ENCODE results near the gene NME2. TPM values are rescaled to one million over a fixed set of nuclear protein-coding genes. Genes with fewer than 3 reads are reported as not detected.

The NME2 gene
- total and polyA plus RNA-seq, 2 of the 8 experiments (the other 6 are each of a cell fraction or from before 2014, with no cell fraction given) = 827 to 929 TPM

GRCh38 chr17:51132964-51133319 lies 33.3 kb upstream of the NME2 start:
- POLR2A ChIA-PET (ENCODE audit: partially characterized antibody) = interaction anchor here (1.2 to 3.5 kb wide), 2 partner anchors 9 to 13 kb away, joined by 3 to 10 read pairs; partner anchors contain the start of gene SPAG9
- CTCF ChIA-PET (ENCODE audit: partially characterized antibody) = interaction anchor here (1.8 kb wide), 1 partner anchor 20 kb away, joined by 6 read pairs; the partner anchor contains the start of gene NME1
- H3K79me2 ChIP-seq (ENCODE audit: control insufficient read depth in 1 of 2, insufficient read depth in 2 of 2, low read length in 2 of 2) = no peaks in the 10 kb centered on the region
- no peaks in the 10 kb centered on the region for H4K20me1 ChIP-seq (replicated peaks in 1 of 2; ENCODE audit: control insufficient read depth in 1 of 2, insufficient read depth in 2 of 2, low read length in 2 of 2)
- no peak overlapping the region for H3K18ac ChIP-seq (ENCODE audit: extremely low read depth, low read length)
- H3K9me3 ChIP-seq (ENCODE audit: insufficient read depth in 2 of 2, low read depth in 1 of 2, low read length in 1 of 2) = no peaks in the 10 kb centered on the region
- H2BK20ac ChIP-seq (ENCODE audit: low read length) = no peak overlapping the region
- H3K27me3 ChIP-seq (replicated peaks in 1 of 4; ENCODE audit: control insufficient read depth in 3 of 4, extremely low read depth in 1 of 4, insufficient read depth in 3 of 4, low read length in 3 of 4) = no peaks in the 10 kb centered on the region
- no peak overlapping the region for H4K5ac ChIP-seq (ENCODE audit: insufficient read length, low read depth, low read length)
- H3K56ac ChIP-seq (replicated peaks; ENCODE audit: insufficient read length, low read depth, low read length) = no peak overlapping the region
- H2BK15ac ChIP-seq (ENCODE audit: low read length) = no peak overlapping the region
- no peak overlapping the region for H2BK12ac ChIP-seq (ENCODE audit: low read depth, low read length)
- H3K4me2 ChIP-seq (ENCODE audit: insufficient read depth in 1 of 2, low read depth in 2 of 2, low read length in 2 of 2) = no peak overlapping the region
- H3K4me3 ChIP-seq (ENCODE audit: extremely low read depth in 1 of 4, insufficient read depth in 2 of 4, low read depth in 3 of 4, low read length in 4 of 4) = no peak overlapping the region
- H2BK5ac ChIP-seq (ENCODE audit: low read depth, low read length) = no peak overlapping the region
- FAIRE-seq (no peak), DNase-seq (ENCODE audit: low read depth in 1 of 2, low spot score in 2 of 2) (no peak)
- H3K36me3 ChIP-seq (ENCODE audit: control insufficient read depth in 2 of 4, insufficient read depth in 4 of 4, low read length in 3 of 4) = no peaks in the 10 kb centered on the region
- H3K23me2 ChIP-seq (ENCODE audit: low read depth, low read length) = no peaks in the 10 kb centered on the region
- no peak overlapping the region for H4K91ac ChIP-seq (replicated peaks; ENCODE audit: insufficient read length, low read length)
- H3K4ac ChIP-seq (replicated peaks; ENCODE audit: insufficient read length, low read depth, low read length) = no peak overlapping the region
- H3K9ac ChIP-seq (replicated peaks in 1 of 4; ENCODE audit: extremely low read depth in 1 of 4, low read depth in 3 of 4, low read length in 3 of 4) = no peak overlapping the region
- no peak overlapping the region for H2AK5ac ChIP-seq (ENCODE audit: low read depth, low read length)
- no peak overlapping the region for H3K14ac ChIP-seq (ENCODE audit: insufficient read length)
- H3K79me1 ChIP-seq (ENCODE audit: low read depth, low read length) = no peaks in the 10 kb centered on the region
- H4K8ac ChIP-seq (ENCODE audit: extremely low read depth, insufficient read depth, low read length) = no peak overlapping the region
- no peaks in the 10 kb centered on the region for H3K4me1 ChIP-seq (replicated peaks in 1 of 4; ENCODE audit: control insufficient read depth in 3 of 4, insufficient read depth in 4 of 4, low read length in 3 of 4)
- no peak overlapping the region for H3K23ac ChIP-seq (ENCODE audit: insufficient read length)
- no peak overlapping the region for H3K27ac ChIP-seq (ENCODE audit: low read depth, low read length)
- no peak overlapping the region for H2AFZ ChIP-seq (ENCODE audit: low read length)
- no peak overlapping the region for H2BK120ac ChIP-seq (replicated peaks; ENCODE audit: low read depth, low read length)
- TF ChIP-seq BCL11A (IDR thresholded peaks at IDR 0.05; ENCODE audit: low read depth in 2 of 2, low read length in 2 of 2) = no peak
- no peak for TF ChIP-seq KDM1A (IDR thresholded peaks at IDR 0.05; ENCODE audit: borderline replicate concordance, low read length)
- TF ChIP-seq MAX (IDR thresholded peaks at IDR 0.05) = no peak
- no peak for TF ChIP-seq ASH2L (IDR thresholded peaks at IDR 0.05; ENCODE audit: low read length)
- no peak for TF ChIP-seq RFX5 (IDR thresholded peaks at IDR 0.05; ENCODE audit: borderline replicate concordance, low read depth, low read length)
- no peak for TF ChIP-seq TAF7 (optimal IDR thresholded peaks at IDR 0.05; ENCODE audit: borderline replicate concordance, low read depth, low read length)
- TF ChIP-seq ZNF274 (IDR thresholded peaks at IDR 0.05; ENCODE audit: borderline replicate concordance, extremely low read depth, low read length) = no peak
- TF ChIP-seq RNF2 (IDR thresholded peaks at IDR 0.05; ENCODE audit: borderline replicate concordance, low read depth, low read length, missing control alignments, poor library complexity, severe bottlenecking) = no peak
- no peak for TF ChIP-seq NRF1 (IDR thresholded peaks at IDR 0.05; ENCODE audit: low read depth, low read length)
- TF ChIP-seq POU5F1 (IDR thresholded peaks at IDR 0.05; ENCODE audit: low read depth, low read length) = no peak
- no peak for TF ChIP-seq SIN3A (conservative IDR thresholded peaks at IDR 0.05 in 1 of 2, IDR thresholded peaks at IDR 0.05 in 1 of 2; ENCODE audit: low read depth in 1 of 2, low read length in 2 of 2)

Measured in H1 (cell line).